ENCODE data around the gene OR9A4. TPM values are rescaled to one million over a fixed set of nuclear protein-coding genes. Genes with fewer than 3 reads are reported as not detected.
"Not testable (repeated sequence)": the region's sequence is repeated elsewhere in the genome, so short reads cannot be mapped to it uniquely, and the experiment has no call there.

The OR9A4 gene
- total RNA-seq, 1 experiment from 2014 or later = not detected

- no TSS peak for BruUV-seq (replicated peaks)
- H3K9me2 ChIP-seq (ENCODE audit: insufficient read depth) = no peaks in the 10 kb centered on the region
- intact Hi-C loops (cut with micrococcal nuclease) = no loop called here
- no peaks in the 10 kb centered on the region for H3K4me1 ChIP-seq (ENCODE audit: control insufficient read depth in 1 of 2, insufficient read depth in 2 of 2, low read length in 2 of 2)
- H2AFZ ChIP-seq (ENCODE audit: low read depth, low read length, poor library complexity, severe bottlenecking) = no peak overlapping the region
- RAD21 ChIA-PET (ENCODE audit: low non-redundant PET in 1 of 2, low total read pairs in 2 of 2, uncharacterized antibody in 2 of 2, unreplicated experiment in 2 of 2) = no interaction called here
- no peak overlapping the region for H3K27ac ChIP-seq (ENCODE audit: low read depth, low read length)
- CTCF ChIA-PET = no interaction called here
- POLR2A ChIA-PET = no interaction called here
- no peak overlapping the region for H3K4me2 ChIP-seq (ENCODE audit: low read length)
- no peaks in the 10 kb centered on the region for H4K20me1 ChIP-seq (ENCODE audit: insufficient read depth)
- H3K9ac ChIP-seq (ENCODE audit: low read length) = no peak overlapping the region
- H3K79me2 ChIP-seq (ENCODE audit: insufficient read depth, low read length) = no peaks in the 10 kb centered on the region
- H3K36me3 ChIP-seq (ENCODE audit: control insufficient read depth in 1 of 2, insufficient read depth in 2 of 2, low read length in 2 of 2) = no peaks in the 10 kb centered on the region
- no peaks in the 10 kb centered on the region for H3K9me3 ChIP-seq (ENCODE audit: control insufficient read depth in 1 of 2, insufficient read depth in 1 of 2, low read depth in 1 of 2, low read length in 2 of 2)
- no peak for TF ChIP-seq ELF1 (IDR thresholded peaks at IDR 0.05; ENCODE audit: borderline replicate concordance, low read depth)
- TF ChIP-seq POLR2AphosphoS5 (IDR thresholded peaks at IDR 0.05; ENCODE audit: low read depth, low read length) = no peak
- TF ChIP-seq ZFX (IDR thresholded peaks at IDR 0.05) = no peak
- TF ChIP-seq ZBTB33 (IDR thresholded peaks at IDR 0.05; ENCODE audit: extremely low read depth, insufficient replicate concordance, low read length) = no peak
- TF ChIP-seq EGR1 (IDR thresholded peaks at IDR 0.05; ENCODE audit: low read depth) = no peak
- no peak for TF ChIP-seq SP1 (IDR thresholded peaks at IDR 0.05; ENCODE audit: low read depth)
- no peak for TF ChIP-seq TCF7L2 (IDR thresholded peaks at IDR 0.05; ENCODE audit: borderline replicate concordance, extremely low read depth, insufficient read depth, insufficient read length)
- TF ChIP-seq CBX3 (IDR thresholded peaks at IDR 0.05; ENCODE audit: low read depth) = no peak
- no peak for TF ChIP-seq FOSL1 (IDR thresholded peaks at IDR 0.05; ENCODE audit: low read depth)
- TF ChIP-seq, protein P1, sequence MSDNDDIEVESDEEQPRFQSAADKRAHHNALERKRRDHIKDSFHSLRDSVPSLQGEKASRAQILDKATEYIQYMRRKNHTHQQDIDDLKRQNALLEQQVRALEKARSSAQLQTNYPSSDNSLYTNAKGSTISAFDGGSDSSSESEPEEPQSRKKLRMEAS (IDR thresholded peaks at IDR 0.05) = no peak
- H3K4me3 ChIP-seq (replicated peaks in 1 of 2; ENCODE audit: low read depth in 1 of 2, low read length in 2 of 2) = no peak overlapping the region
- no peak for DNase-seq (ENCODE audit: low read depth, low spot score)
- no peak for ATAC-seq
- H3K27me3 ChIP-seq (ENCODE audit: insufficient read depth, low read length) = no peaks in the 10 kb centered on the region
These were observed 24.9 kb upstream of the OR9A4 start for GRCh38 chr7:141891336-141891735.

- H3K9me2 ChIP-seq (ENCODE audit: insufficient read depth); intact Hi-C loops (cut with micrococcal nuclease); H3K9ac ChIP-seq (ENCODE audit: low read length); H3K27me3 ChIP-seq (ENCODE audit: insufficient read depth, low read length); RAD21 ChIA-PET (ENCODE audit: low non-redundant PET in 1 of 2, low total read pairs in 2 of 2, uncharacterized antibody in 2 of 2, unreplicated experiment in 2 of 2); ATAC-seq; H3K4me2 ChIP-seq (ENCODE audit: low read length); H2AFZ ChIP-seq (ENCODE audit: low read depth, low read length, poor library complexity, severe bottlenecking); H3K36me3 ChIP-seq (ENCODE audit: control insufficient read depth in 1 of 2, insufficient read depth in 2 of 2, low read length in 2 of 2); H3K9me3 ChIP-seq (ENCODE audit: control insufficient read depth in 1 of 2, insufficient read depth in 1 of 2, low read depth in 1 of 2, low read length in 2 of 2); POLR2A ChIA-PET; H3K4me1 ChIP-seq (ENCODE audit: control insufficient read depth in 1 of 2, insufficient read depth in 2 of 2, low read length in 2 of 2); H3K79me2 ChIP-seq (ENCODE audit: insufficient read depth, low read length); H3K27ac ChIP-seq (ENCODE audit: low read depth, low read length); DNase-seq (ENCODE audit: low read depth, low spot score); H3K4me3 ChIP-seq (replicated peaks in 1 of 2; ENCODE audit: low read depth in 1 of 2, low read length in 2 of 2); CTCF ChIA-PET; BruUV-seq (replicated peaks); H4K20me1 ChIP-seq (ENCODE audit: insufficient read depth): not testable (repeated sequence)
These were observed 16.8 kb upstream of the OR9A4 start for GRCh38 chr7:141899366-141899765.
